ENCODE results near the gene MYBL2. TPM values are rescaled to one million over a fixed set of nuclear protein-coding genes. Genes with fewer than 3 reads are reported as not detected.

MYBL2 gene
- total RNA-seq, 4 donors from 2014 or later: 0.20 TPM; not detected in 3

DNA sequence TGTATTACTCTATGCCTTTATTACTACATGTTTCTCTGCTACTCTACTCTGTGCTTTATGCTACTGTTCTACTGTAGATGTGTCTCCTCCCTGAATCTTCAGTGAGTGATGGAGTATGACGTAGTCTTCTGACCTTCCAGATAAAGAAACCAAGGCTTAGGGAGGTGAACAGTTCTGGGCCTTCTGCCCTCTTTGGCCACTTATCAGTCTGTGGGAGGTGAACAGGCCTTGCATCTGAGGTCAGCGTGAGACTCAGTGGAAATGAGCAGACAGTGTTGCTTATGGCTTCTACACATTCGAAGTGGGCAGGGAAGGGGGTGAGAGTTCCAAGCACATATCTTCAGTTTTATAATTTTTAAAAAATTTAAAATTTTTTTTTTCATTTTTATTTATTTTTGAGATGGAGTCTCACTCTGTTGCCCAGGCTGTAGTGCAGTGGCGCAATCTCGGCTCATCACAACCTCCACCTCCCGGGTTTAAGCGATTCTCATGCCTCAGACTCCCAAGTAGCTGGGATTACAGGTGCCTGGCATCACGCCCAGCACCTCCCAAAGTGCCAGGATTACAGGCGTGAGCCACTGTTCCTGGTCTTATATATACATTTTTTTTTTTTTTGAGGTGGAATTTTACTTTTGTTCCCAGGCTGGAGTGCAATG, 24.2 kb downstream of the MYBL2 start:
- no peak overlapping the region for H3K4me3 ChIP-seq
- 85 to 94% methylated on average over 7 of the region's 9 CpGs for WGBS, 2 donors (ENCODE audit: low coverage in 1 of 2)
- no peak for TF ChIP-seq POLR2A (IDR thresholded peaks at IDR 0.05)
- no peak for TF ChIP-seq EP300 (IDR thresholded peaks at IDR 0.05)
- TF ChIP-seq, protein P1, sequence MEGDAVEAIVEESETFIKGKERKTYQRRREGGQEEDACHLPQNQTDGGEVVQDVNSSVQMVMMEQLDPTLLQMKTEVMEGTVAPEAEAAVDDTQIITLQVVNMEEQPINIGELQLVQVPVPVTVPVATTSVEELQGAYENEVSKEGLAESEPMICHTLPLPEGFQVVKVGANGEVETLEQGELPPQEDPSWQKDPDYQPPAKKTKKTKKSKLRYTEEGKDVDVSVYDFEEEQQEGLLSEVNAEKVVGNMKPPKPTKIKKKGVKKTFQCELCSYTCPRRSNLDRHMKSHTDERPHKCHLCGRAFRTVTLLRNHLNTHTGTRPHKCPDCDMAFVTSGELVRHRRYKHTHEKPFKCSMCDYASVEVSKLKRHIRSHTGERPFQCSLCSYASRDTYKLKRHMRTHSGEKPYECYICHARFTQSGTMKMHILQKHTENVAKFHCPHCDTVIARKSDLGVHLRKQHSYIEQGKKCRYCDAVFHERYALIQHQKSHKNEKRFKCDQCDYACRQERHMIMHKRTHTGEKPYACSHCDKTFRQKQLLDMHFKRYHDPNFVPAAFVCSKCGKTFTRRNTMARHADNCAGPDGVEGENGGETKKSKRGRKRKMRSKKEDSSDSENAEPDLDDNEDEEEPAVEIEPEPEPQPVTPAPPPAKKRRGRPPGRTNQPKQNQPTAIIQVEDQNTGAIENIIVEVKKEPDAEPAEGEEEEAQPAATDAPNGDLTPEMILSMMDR (IDR thresholded peaks at IDR 0.05): no peak
- no peak for TF ChIP-seq POLR2AphosphoS5 (IDR thresholded peaks at IDR 0.05)
- no peaks in the 10 kb centered on the region for H3K27me3 ChIP-seq
- no peaks in the 10 kb centered on the region for H3K36me3 ChIP-seq
- H3K27ac ChIP-seq: no peak overlapping the region
- no peak for ATAC-seq
- H3K4me1 ChIP-seq: no peaks in the 10 kb centered on the region
- no peaks in the 10 kb centered on the region for H3K9me3 ChIP-seq

DNA sequence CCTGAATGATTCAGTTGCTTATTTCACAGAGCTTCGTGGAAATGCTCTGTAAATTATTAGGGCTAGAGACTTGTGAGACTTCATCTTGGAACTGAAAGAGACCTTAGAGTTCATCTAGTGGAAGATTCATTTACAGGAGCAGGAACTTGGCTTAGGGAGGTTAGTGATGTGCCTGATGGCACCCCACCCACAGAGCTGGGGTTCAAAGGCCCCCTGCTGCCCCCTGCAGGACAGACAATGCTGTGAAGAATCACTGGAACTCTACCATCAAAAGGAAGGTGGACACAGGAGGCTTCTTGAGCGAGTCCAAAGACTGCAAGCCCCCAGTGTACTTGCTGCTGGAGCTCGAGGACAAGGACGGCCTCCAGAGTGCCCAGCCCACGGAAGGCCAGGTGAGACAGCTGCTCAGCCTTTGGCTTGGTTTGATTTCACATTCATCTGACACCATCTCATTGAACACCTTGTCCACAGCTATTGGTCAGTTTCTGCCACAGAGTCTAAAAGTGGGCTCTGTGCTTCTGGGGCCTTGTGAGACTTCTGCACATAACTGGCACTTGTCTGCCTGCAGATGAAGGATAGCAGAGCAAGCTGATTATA, 25.1 kb downstream of the MYBL2 start:
- Histone ChIP-seq H3K4me3 (no peak overlapping the region), H3K27ac (no peak overlapping the region), H3K4me1 (no peaks in the 10 kb centered on the region), H3K27me3 (no peaks in the 10 kb centered on the region), H3K9me3 (no peaks in the 10 kb centered on the region), H3K36me3 (no peaks in the 10 kb centered on the region)
- ATAC-seq: no peak
- WGBS, 2 donors (ENCODE audit: low coverage in 1 of 2): 50 to 92% methylated on average over 1 to 2 of the region's 5 CpGs
- TF ChIP-seq, protein P1 (IDR thresholded peaks at IDR 0.05): peak in 1 of 4 experiments; percentile 39
- TF ChIP-seq POLR2A (IDR thresholded peaks at IDR 0.05): no peak

DNA sequence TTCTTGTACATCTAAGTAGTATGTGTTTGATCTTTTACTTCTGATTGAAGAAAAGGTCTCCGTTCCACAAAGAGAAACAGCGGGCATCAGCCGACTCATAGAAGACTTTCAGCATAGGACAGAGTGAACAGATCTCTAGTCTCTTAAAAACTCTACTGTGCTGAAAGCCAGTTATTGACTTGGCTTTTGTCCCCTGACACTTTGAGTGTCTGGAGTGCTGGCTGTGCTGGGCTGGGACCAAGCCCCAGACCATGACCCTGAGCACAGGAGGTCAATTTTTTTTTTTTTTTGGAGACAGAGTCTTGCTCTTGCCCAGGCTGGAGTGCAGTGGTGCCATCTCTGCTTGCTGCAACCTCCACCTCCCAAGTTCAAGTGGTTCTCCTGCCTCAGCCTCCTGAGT, 27.8 kb downstream of the MYBL2 start:
- WGBS, 2 donors (ENCODE audit: low coverage in 1 of 2): 93 to 96% methylated on average over 3 of the region's 3 CpGs
- no peaks in the 10 kb centered on the region for H3K4me1 ChIP-seq
- TF ChIP-seq POLR2A (IDR thresholded peaks at IDR 0.05): no peak
- no peak for TF ChIP-seq EP300 (IDR thresholded peaks at IDR 0.05)
- TF ChIP-seq POLR2AphosphoS5 (IDR thresholded peaks at IDR 0.05): no peak
- TF ChIP-seq, protein P1 (IDR thresholded peaks at IDR 0.05): no peak

DNA sequence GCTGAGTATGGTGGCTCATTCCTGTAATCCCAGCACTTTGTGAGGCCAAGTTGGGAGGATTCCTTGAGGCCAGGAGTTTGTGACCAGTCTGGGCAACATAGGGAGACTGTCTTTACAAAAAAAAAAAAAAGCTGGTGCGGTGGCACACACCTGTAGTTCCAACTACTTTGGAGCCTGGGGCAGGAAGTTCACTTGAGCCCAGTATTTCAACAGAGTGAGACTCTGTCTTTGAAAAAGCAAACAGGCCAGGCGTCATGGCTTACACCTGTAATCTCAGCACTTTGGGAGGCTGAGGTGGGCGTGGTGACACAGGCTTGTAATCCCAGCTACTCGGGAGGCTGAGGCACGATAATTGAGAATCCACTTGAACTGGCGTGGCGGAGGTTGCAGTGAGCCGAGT, 28.7 kb downstream of the MYBL2 start:
- H3K4me3 ChIP-seq: no peak overlapping the region
- TF ChIP-seq, protein P1 (IDR thresholded peaks at IDR 0.05): no peak
- TF ChIP-seq POLR2A (IDR thresholded peaks at IDR 0.05) (no peak), POLR2AphosphoS5 (IDR thresholded peaks at IDR 0.05) (no peak), EP300 (IDR thresholded peaks at IDR 0.05) (no peak)
- no peaks in the 10 kb centered on the region for H3K9me3 ChIP-seq
- no peak overlapping the region for H3K27ac ChIP-seq
- WGBS, 2 donors (ENCODE audit: low coverage in 1 of 2): 87% methylated on average over 4 of the region's 8 CpGs; no CpG with 5 or more reads in 1 of the 2 donors
- ATAC-seq: no peak
- H3K27me3 ChIP-seq: no peaks in the 10 kb centered on the region
- no peaks in the 10 kb centered on the region for H3K4me1 ChIP-seq
- no peaks in the 10 kb centered on the region for H3K36me3 ChIP-seq

More for the DNA sequence above, 27.8 kb downstream of the MYBL2 start:
- no peaks in the 10 kb centered on the region for H3K9me3 ChIP-seq
- H3K27me3 ChIP-seq: no peaks in the 10 kb centered on the region
- no peak for ATAC-seq
- no peak overlapping the region for H3K4me3 ChIP-seq
- no peaks in the 10 kb centered on the region for H3K36me3 ChIP-seq
- no peak overlapping the region for H3K27ac ChIP-seq

Data from gastroesophageal sphincter (tissue), 4 donors.